GM19438 (cell line): Measurements from ENCODE around the gene POU3F3.

Source experiments
- ATAC-seq: cut with Tn5 transposase; IDR thresholded peaks from one replicate; pipeline ENCODE4 v1.9.1; 2021; ENCODE audit warnings: low read depth; ENCODE audit not compliant: unreplicated experiment

POU3F3 gene

GRCh38 chr2:104859766-104860450 lies 6.0 kb downstream of the POU3F3 start:
- no peak for ATAC-seq

GRCh38 chr2:104860451-104860790 lies 6.5 kb downstream of the POU3F3 start:
- no peak for ATAC-seq

GRCh38 chr2:104861351-104862057 lies 7.6 kb downstream of the POU3F3 start:
- no peak for ATAC-seq

GRCh38 chr2:104862058-104862941 lies 8.4 kb downstream of the POU3F3 start:
- ATAC-seq, result no peak

GRCh38 chr2:104863146-104863467 lies 9.2 kb downstream of the POU3F3 start:
- ATAC-seq, result no peak

- no peak for ATAC-seq
Observed at GRCh38 chr2:104863468-104864279, 9.8 kb downstream of the POU3F3 start.

GRCh38 chr2:104864280-104865095 lies 10.6 kb downstream of the POU3F3 start:
- no peak for ATAC-seq

GRCh38 chr2:104865096-104865470 lies 11.2 kb downstream of the POU3F3 start:
- ATAC-seq, result no peak

GRCh38 chr2:104866122-104866864 lies 12.4 kb downstream of the POU3F3 start:
- ATAC-seq, result no peak

GRCh38 chr2:104866883-104867812 lies 13.2 kb downstream of the POU3F3 start:
- ATAC-seq, result no peak

- no peak for ATAC-seq
Observed at GRCh38 chr2:104867813-104868504, 14.0 kb downstream of the POU3F3 start.

GRCh38 chr2:104868505-104868866 lies 14.6 kb downstream of the POU3F3 start:
- no peak for ATAC-seq

- no peak for ATAC-seq
Observed at GRCh38 chr2:104870100-104870975, 16.4 kb downstream of the POU3F3 start.

GRCh38 chr2:104871649-104871971 lies 17.7 kb downstream of the POU3F3 start:
- no peak for ATAC-seq

- ATAC-seq, result no peak
Observed at GRCh38 chr2:104871972-104872865, 18.3 kb downstream of the POU3F3 start.
